ENCODE results near the gene CCDC8.
A peak's percentile ranks its signal among the peaks of the same experiment; 100 is the strongest.

Gene CCDC8

DNA sequence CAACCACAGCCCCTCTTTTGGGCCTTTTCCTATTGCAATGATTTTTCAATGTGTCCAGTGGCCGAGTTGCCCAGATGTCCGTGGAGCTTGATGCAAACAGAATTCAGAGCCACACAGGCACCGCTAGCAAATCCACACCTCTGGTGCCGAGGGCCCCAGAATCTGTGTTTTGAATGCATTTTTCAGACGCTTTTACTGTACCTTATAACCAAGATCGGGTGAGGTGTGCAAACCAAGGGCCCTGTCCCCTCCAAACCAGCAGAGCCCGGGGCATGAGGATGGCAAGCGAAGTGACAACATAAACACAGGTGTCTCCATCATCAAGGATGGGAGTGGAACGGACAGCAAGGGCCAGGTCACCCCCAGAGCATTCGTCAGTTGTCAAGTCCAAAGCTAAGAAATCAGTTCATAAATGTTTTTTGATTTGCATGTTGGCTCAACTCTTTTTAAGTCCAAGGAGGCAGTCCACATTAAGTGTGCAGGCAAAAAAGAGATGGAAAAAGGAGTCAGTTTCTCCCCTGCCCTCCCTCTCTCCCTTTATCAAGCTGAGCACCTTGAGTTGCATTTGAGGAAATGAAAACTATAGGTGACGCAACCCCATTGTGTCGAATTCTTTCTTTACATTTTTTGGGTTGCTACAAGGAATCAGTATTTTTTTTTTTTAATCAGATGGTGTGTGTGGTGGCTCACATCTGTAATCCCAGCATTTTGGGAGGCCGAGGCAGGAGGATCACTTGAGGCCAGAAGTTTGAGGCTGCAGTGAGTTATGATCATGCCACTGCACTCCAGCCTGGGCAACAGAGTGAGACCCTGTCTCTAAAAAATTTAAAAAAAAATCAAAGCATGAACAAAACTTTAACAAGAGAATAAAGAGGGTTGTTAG lies 2.9 kb downstream of the CCDC8 start:
- TF ChIP-seq, protein P1, sequence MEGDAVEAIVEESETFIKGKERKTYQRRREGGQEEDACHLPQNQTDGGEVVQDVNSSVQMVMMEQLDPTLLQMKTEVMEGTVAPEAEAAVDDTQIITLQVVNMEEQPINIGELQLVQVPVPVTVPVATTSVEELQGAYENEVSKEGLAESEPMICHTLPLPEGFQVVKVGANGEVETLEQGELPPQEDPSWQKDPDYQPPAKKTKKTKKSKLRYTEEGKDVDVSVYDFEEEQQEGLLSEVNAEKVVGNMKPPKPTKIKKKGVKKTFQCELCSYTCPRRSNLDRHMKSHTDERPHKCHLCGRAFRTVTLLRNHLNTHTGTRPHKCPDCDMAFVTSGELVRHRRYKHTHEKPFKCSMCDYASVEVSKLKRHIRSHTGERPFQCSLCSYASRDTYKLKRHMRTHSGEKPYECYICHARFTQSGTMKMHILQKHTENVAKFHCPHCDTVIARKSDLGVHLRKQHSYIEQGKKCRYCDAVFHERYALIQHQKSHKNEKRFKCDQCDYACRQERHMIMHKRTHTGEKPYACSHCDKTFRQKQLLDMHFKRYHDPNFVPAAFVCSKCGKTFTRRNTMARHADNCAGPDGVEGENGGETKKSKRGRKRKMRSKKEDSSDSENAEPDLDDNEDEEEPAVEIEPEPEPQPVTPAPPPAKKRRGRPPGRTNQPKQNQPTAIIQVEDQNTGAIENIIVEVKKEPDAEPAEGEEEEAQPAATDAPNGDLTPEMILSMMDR (IDR thresholded peaks at IDR 0.05): no peak
- no peak for TF ChIP-seq ZFX (IDR thresholded peaks at IDR 0.05; ENCODE audit: borderline replicate concordance)
- H3K27ac ChIP-seq: no peak overlapping the region

DNA sequence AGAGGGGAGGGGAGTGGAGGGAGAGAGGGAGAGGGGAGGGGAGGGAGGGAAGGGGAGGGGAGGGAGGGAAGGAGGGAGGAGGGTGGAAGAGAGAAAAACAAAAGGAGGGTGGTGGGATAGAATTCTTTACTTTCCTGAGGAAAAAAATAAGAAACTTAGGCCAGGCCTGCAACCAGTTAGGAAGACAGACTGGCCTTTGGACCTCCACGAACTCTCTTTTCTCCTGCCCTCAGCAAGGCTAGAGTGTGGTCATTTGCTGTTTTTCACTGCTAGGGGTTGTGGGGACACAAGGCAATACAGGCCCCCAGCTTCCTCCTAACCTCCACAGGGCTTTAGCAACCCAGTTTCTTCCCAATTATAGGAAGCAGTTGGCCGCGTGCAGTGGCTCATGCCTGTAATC lies 4.2 kb downstream of the CCDC8 start:
- no peak for TF ChIP-seq ZFX (IDR thresholded peaks at IDR 0.05; ENCODE audit: borderline replicate concordance)
- TF ChIP-seq, protein P1 (IDR thresholded peaks at IDR 0.05): no peak
- H3K27ac ChIP-seq: no peak overlapping the region

DNA sequence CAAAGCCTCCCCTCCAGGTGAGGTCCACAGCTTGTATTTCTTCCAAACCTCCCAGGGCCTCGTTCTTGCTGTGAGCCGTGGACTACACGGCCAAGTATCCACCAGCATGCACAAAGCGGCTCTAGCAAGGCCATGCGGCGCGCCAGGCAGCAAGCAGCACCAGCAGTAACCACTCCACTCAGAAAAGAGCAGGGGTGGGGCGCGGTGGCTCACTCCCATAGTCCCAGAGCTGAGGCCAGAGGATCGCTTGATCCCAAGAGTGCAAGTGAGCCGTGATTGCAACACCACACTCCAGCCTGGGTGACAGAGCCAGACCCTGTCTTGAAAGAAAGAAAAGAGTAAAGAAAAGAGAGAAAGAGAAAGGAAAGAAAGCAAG lies 4.7 kb downstream of the CCDC8 start:
- TF ChIP-seq, protein P1 (IDR thresholded peaks at IDR 0.05): no peak
- no peak for TF ChIP-seq ZFX (IDR thresholded peaks at IDR 0.05; ENCODE audit: borderline replicate concordance)
- H3K27ac ChIP-seq: no peak overlapping the region

DNA sequence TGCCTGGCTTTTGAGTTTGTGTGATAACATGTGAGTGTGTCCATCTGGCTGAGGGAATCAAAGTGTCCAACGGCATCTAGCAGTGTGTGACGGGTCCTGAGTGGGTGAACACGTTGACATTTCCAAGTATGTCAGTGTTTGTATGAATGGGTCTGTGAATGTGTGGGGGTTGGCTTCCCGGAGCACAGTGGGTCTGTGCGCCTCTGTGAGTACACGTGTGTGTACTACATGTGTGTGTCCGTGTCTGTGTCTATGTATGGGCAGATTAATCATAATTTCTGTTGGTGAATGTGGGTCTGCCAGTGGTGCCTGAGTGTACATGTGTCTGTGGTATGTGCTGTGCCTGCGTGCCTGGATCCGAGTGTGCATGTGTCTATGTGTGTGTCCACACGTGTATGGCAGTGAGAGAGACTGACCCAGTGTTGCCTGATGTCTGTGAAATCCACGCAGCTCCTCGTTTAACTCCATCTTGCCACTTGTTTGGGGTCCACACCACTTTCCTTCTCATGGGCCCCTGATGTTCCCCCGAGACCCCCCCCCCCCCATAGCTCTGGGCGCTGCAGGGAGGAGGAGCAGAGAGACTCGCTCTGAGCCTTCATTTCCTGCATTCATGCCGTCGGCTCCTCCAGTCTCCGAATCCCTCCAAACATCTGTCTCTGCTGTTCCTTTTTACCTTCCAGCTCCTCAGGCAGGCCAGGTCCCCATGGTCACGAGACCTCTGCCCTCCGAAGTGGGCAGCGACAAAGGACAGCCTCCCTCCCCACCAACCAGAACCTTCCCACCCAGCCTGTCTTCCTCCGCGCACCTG lies 5.3 kb downstream of the CCDC8 start:
- TF ChIP-seq, protein P1 (IDR thresholded peaks at IDR 0.05): no peak
- TF ChIP-seq ZFX (IDR thresholded peaks at IDR 0.05; ENCODE audit: borderline replicate concordance): no peak
- no peak overlapping the region for H3K27ac ChIP-seq

DNA sequence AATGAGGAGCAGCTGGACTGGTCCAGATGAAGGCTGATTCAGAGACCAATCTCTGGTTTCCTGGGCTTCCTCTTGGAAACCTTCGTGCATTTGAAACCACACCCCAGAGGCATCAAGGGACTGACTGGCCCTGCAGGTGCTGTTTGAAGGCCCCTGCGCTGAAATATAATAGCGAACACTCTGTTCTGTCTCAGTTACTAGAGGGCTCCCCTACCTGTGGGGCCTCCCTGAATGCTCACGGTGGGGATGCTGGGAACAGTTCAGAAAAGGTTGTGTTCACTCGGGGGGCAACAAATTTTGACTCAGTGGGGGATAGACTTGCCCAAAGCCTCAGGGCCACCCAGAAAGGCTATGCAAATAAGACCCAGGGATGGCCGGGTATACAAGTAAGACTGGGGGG lies 6.4 kb downstream of the CCDC8 start:
- TF ChIP-seq, protein P1 (IDR thresholded peaks at IDR 0.05): no peak
- TF ChIP-seq ZFX (IDR thresholded peaks at IDR 0.05; ENCODE audit: borderline replicate concordance): no peak
- H3K27ac ChIP-seq: no peak overlapping the region

DNA sequence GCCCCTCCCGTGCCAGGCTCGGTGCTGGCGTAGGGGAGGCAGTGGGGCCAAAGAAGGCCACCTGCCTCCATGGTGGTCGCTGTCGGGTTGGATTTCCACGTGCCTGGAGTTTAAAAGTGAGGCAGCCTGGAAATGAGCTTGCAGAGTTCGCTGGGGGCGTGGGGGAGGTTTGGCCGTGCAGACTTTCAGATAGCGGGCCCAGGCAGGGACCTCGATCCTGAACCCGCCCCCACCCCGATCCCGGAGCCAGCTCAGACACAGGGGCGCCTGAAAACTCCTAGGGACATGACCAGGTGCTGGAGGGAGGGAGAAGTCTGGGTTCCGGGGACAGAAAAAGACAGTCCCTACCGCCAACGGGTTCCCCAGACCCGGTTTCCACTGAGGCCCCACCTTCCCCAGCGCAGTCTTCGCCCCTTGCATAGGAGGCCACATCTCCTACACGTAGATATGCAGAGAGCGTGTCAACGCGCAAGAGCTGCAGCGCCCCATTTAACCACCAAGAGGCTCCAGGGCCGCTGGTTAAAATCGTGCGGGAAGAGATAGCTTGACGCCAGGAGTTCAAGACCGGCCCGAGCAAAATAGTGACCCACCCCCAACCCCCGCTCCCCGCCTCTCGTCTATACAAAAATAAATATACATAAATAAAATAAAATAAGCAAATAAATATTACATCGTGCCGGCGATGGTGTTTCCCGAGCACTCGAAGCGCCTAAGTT lies 8.5 kb downstream of the CCDC8 start:
- TF ChIP-seq, protein P1 (IDR thresholded peaks at IDR 0.05): no peak
- no peak for TF ChIP-seq ZFX (IDR thresholded peaks at IDR 0.05; ENCODE audit: borderline replicate concordance)
- H3K27ac ChIP-seq: peak overlapping the region; percentile 59
